Nephron progenitor cell (in vitro differentiated cells): ENCODE data around the gene UBE2I.

Experiments used
- DNase-seq: peaks from one replicate; pipeline ENCODE4 v3.0.0; 2021
- H3K27ac Mint-ChIP-seq: 2 replicates; pipeline ENCODE4 v1.8.0; 2021; ENCODE audit warnings: mild to moderate bottlenecking, moderate library complexity, mixed read lengths
- H3K27me3 Mint-ChIP-seq: 2 replicates; pipeline ENCODE4 v1.8.0; 2021; ENCODE audit warnings: mild to moderate bottlenecking, low read depth, mixed read lengths; ENCODE audit not compliant: poor library complexity
- H3K36me3 Mint-ChIP-seq: 2 replicates; pipeline ENCODE4 v1.8.0; 2021; ENCODE audit warnings: low read depth, mixed read lengths
- H3K4me1 Mint-ChIP-seq: 2 replicates; pipeline ENCODE4 v1.8.0; 2021; ENCODE audit warnings: mixed read lengths
- H3K4me3 Mint-ChIP-seq: 2 replicates; pipeline ENCODE4 v1.8.0; 2021; ENCODE audit warnings: mild to moderate bottlenecking, moderate library complexity, mixed read lengths
- H3K9me3 Mint-ChIP-seq: 2 replicates; pipeline ENCODE4 v1.8.0; 2021; ENCODE audit warnings: mild to moderate bottlenecking, moderate library complexity, mixed read lengths
- TF ChIP-seq, protein P1 (sequence below): fragments of 200-600 bp; sonication (generic); IDR thresholded peaks from 2 replicates; pipeline ENCODE4 v1.5.0; 2021; ENCODE audit warnings: antibody characterized with exemption

UBE2I gene

DNA sequence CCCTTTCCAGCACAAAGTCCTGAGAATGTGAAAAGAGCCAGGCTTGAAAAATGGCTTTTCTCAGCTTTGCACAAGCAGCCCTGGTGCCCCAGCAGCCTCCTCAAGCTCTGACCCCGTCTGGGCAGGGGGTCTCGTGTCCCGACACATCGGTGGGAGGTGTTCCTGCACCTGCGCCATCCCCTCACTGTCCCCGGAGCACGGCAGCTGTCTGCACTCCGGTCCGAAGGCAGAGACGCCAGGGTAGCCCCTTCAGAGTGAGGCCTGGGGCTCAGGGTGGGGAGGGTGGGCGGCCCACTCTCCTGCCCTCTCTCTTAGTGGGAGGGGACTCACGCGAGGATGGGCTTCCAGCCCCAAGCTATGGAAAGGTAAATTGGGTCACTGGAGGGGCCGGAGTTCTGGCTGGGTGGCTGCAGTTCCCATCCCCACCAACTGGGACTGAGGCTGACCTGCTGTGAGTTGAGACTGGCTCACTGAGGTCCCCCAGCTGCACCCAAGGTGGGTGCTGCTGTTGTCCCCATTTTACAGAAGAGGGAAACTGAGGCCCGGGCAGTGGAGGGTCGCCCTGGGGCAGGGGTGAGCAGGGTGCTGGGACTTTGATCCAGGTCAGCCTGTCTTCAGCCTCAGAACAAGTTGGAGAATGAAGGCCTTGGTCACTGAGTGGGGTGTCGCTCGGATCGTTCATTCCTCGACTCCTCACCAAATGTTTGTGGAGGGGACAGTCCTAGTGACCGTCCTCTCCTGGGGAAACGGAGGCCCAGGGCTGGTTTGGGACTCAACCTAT lies 21.7 kb downstream of the UBE2I start:
- peaks cover 48% of the 10 kb centered on the region for H3K27me3 Mint-ChIP-seq

DNA sequence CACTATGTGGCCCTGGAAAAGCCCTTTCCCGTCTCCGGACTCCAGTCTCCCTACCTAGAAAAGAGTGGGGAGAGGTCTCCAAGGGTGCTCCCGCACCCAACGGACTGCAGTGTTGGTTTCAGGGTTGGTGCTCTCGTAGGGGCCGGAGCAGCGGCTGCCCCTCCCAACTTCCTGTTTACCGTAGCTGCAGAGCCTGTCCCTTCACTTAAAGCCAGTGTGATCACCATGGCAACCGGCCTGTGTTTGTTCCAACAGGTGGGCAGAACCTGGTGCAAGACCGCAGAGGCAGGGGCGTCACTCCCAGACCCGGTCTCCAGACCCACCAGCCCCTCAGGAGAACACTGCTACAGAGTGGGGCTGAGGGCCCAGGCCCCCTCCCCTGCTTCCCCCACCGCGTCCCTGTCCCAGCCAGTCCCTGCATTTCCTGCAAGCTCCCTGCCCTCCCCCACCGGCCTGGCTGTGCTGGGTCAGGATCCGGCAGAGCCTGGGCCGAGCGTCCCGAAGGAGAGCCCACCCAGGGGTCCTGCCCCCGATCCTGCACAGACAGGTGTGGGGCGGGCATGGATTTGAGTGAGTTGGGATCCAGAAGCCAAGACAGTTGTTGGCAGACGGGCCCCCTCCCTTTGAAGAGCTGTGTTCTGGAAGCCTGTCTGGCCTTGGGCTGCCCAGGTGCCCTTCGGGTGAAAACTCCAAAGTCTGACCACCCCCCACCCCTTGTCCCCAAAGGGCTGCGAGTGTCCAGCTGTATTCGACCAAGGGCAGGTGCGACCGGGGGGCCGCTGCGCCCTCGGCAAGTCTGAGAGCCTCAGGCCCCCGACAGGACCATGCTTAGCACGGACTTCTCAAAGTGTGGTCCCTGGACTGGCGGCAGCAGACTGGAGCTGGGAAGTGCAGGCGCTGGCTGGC lies 22.5 kb downstream of the UBE2I start:
- H3K27ac Mint-ChIP-seq = no peak overlapping the region
- H3K4me3 Mint-ChIP-seq = peak overlapping the region; percentile 60
- TF ChIP-seq, protein P1, sequence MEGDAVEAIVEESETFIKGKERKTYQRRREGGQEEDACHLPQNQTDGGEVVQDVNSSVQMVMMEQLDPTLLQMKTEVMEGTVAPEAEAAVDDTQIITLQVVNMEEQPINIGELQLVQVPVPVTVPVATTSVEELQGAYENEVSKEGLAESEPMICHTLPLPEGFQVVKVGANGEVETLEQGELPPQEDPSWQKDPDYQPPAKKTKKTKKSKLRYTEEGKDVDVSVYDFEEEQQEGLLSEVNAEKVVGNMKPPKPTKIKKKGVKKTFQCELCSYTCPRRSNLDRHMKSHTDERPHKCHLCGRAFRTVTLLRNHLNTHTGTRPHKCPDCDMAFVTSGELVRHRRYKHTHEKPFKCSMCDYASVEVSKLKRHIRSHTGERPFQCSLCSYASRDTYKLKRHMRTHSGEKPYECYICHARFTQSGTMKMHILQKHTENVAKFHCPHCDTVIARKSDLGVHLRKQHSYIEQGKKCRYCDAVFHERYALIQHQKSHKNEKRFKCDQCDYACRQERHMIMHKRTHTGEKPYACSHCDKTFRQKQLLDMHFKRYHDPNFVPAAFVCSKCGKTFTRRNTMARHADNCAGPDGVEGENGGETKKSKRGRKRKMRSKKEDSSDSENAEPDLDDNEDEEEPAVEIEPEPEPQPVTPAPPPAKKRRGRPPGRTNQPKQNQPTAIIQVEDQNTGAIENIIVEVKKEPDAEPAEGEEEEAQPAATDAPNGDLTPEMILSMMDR = no peak
- H3K9me3 Mint-ChIP-seq = no peaks in the 10 kb centered on the region
- peaks cover 9% of the 10 kb centered on the region for H3K4me1 Mint-ChIP-seq
- peaks cover 56% of the 10 kb centered on the region for H3K27me3 Mint-ChIP-seq
- DNase-seq = peak; percentile 69
- H3K36me3 Mint-ChIP-seq = no peaks in the 10 kb centered on the region

More for the DNA sequence above, 21.7 kb downstream of the UBE2I start:
- Mint-ChIP-seq H3K4me1 (peaks cover 12% of the 10 kb centered on the region), H3K9me3 (no peaks in the 10 kb centered on the region), H3K36me3 (no peaks in the 10 kb centered on the region), H3K27ac (no peak overlapping the region), H3K4me3 (peak overlapping the region; percentile 58)
- DNase-seq = no peak
- TF ChIP-seq, protein P1 = no peak

DNA sequence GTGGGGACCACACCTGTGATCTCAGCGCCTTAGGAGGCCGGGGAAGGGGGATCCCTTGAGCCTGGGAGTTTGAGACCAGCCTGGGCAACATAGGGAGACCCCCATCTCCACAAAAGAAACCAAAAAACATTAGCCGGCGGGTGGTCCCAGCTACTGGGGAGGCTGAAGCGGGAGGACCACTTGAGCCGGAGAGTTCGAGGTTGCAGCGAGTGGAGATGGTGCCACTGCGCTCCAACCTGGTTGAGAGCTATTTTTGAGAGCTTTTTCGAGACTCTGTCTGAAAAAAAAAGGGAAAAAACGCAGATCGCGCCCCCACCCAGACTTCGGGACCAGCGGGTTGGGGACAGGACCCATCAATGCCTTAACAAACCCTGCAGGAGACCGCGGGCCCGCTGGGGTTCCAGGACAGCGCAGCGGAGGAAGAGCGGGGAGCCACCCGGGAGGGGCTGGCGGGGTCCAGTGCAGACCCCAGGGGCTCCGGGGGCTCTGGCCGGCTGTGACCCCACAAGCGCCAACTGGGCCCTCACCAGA lies 23.2 kb downstream of the UBE2I start:
- H3K4me3 Mint-ChIP-seq = peak overlapping the region; percentile 60

DNA sequence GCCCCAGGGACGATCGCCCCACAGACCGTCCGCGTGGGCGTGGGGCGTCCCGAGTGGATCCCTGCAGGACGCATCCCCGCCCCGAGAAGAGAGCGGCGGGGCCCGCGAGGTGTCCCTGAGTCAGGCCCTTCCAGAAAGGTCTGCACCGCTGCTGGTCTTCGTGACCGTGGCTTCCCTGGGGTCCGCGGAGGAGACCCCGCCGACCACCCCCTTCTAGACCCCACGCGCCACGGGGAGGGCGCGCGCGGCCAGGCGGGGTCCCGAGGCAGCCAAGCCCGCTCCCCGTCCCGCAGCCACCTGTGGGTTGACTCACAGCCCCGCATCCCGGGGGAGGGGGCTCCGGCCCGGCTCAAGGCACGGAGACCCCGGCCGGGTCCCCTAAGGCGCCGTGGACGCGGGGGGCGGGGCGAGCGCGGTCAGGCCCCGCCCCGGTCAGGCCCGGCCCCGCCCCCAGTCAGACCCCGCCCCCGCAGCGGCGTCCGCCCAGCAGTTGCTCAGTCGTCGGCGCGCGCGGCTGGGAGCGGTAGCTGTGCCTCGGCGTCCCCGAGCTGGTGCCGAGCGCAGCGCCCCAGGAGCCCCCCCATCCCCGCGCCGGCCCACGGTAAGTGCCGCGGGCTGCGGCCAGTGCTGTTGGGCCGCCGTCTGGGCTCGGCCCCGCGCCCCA lies 23.8 kb downstream of the UBE2I start, which contains the start of gene BAIAP3:
Gene BAIAP3 (plus strand): TSS at position 497 of the 664 bp plus-strand sequence. CDS start 4,905 bp downstream, outside the sequence.
- Mint-ChIP-seq H3K27ac (no peak within 1 kb of the TSS), H3K36me3 (no peaks in the 10 kb centered on the region), H3K9me3 (no peaks in the 10 kb centered on the region), H3K27me3 (peaks cover 68% of the 10 kb centered on the region), H3K4me3 (peak within 1 kb of the TSS; percentile 60), H3K4me1 (peaks cover 9% of the 10 kb centered on the region)
- TF ChIP-seq, protein P1 = no peak
- peak; percentile 77 for DNase-seq

More for the DNA sequence above, 23.2 kb downstream of the UBE2I start:
- no peak overlapping the region for H3K27ac Mint-ChIP-seq
- peaks cover 63% of the 10 kb centered on the region for H3K27me3 Mint-ChIP-seq
- no peak for DNase-seq
- TF ChIP-seq, protein P1 = no peak
- no peaks in the 10 kb centered on the region for H3K9me3 Mint-ChIP-seq
- H3K4me1 Mint-ChIP-seq = peaks cover 9% of the 10 kb centered on the region
- H3K36me3 Mint-ChIP-seq = no peaks in the 10 kb centered on the region

DNA sequence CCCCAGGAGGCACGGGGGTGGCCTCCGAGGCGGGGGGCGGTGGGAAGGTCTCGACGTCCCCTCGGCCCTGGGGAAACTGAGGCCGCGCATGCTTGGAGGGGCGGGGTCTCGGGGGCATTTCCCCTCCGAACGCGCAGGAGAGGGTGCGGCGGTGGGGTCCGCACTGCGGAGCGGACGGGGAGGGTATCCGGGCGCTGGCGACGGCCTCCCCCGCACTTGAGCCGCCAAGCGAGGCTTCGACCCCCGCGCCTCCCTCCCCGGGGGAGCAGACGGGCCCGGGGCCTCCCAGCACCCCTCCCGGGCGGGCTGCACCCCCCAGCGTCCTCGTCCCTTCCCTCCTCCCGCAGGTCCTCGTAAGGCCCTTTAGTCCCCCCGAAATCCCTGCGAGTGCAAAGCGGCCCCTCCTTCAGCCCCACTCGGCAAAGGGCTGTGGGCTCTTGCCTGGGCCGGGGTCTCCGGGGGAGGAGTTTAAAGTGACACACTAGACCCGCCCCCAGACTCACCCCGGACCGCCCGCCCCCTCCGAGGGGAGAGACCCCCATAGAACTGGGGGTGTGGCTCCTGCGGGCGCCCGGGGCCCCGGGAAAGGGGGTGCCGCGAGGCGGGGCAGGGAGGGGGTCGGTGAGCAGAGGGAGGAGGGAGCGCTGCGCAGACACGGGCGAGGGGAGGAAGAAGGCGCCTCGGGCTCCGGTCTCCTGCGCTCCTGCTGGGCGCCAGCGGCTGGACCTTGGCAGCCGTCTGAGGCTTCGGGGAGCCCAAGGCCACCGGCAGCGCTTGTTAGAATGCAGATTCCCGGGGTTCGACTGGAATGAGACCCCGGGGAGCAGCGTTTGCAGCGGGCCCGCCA lies 24.6 kb downstream of the UBE2I start:
- Mint-ChIP-seq H3K36me3 (no peaks in the 10 kb centered on the region), H3K9me3 (no peaks in the 10 kb centered on the region), H3K27ac (no peak overlapping the region), H3K27me3 (peaks cover 68% of the 10 kb centered on the region), H3K4me1 (peaks cover 9% of the 10 kb centered on the region), H3K4me3 (peak overlapping the region; percentile 28)
- DNase-seq = peak; percentile 51
- TF ChIP-seq, protein P1 = no peak
